Activated CD4-positive, alpha-beta T cell treated with anti-CD3 and anti-CD28 coated beads, Interleukin-2, amount 50 U/mL, for 1 hour (primary cell): Measurements from ENCODE around the gene DROSHA.

ENCODE experiments used
- DNase-seq: peaks from one replicate; pipeline ENCODE4 v3.0.0-alpha.2; 2020

The DROSHA gene

DNA sequence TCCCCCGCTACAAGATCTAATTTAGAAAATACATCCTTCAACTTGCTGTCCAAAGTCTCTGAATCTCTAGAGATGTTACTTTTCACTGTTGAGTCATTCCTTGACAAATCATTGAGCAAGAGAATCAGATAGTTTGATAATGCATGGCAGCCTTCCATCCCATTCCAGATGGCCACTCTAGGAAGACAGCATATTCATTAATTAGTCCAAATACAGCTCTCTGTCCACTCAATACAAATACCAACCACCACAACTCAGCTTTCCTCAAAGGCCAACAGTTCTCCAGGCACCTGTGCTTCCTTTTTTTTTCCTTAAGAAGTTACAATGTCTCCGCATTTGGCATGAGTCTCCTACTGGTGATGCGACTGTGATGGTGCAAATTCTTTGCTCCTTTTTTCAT is 72.3 kb downstream of the DROSHA start:
- no peak for DNase-seq

DNA sequence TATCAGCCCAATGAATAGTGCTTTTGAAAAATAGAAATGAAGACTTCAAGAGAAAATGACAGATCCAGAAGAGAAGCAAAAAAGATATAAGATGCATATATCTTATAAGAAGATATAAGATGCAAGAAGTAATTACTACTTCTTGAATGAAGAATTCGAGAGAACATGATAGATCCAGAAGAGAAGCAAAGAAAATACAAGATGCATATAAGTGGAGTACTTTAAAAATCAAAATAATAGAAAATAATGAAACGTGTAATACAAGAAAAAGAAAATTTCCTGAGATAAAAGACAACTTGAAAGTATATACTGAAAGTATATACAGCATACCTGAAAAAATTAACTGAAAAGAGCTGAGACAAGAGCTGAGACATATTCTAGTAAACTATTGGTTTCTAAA is 76.7 kb downstream of the DROSHA start:
- no peak for DNase-seq

DNA sequence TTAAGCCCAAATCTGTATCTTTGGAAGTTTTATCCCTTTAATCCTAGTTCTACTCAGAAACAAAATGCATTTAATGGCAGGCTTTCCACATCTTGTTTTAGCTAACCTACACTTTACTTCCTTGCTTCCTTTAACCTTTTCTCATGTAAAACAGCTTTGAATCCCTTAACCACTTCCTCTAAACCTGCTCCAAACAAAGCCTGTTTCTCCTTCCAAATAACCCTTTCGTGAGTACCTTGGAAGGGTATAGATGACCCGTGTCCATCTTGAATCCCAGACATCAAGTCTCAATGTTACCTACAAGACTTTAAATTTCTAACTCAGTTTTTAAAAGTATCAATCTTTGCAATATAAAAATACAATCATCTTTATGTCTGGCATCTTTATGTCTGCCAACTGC is 78.4 kb downstream of the DROSHA start:
- no peak for DNase-seq

DNA sequence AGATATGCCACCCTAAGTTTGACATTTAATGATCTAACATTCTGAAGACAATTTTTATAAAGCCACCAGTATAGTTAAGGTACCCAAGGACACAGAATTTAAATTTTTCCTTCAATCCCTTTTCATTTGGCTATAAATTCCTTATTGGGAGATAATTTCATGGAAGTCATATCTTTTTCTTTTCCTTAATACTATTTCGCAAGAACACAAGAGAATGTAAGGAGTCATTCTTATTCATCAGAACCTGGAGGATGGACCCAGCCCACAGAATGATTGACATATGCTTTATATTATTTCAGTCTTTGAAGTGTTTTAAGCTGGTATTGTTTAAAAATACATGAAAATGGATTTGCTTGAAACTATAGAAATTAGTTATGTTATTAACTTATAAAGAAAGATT is 79.6 kb downstream of the DROSHA start:
- no peak for DNase-seq

DNA sequence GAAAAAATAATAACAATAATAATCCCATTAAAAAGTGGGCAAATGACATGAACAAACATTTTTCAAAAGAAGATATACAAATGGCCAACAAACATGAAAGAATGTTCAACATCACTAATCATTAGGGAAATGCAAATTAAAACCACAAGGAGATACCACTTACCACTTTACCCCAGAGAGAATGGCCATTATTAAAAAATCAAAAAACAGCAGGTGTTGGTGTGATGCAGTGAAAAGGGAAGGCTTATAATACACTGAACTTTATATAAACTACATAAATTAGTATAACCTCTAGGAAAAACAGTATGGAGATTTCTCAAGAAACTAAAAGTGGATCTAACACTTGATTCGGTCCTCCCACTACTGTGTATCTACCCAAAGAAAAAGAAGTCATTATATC is 81.9 kb downstream of the DROSHA start:
- no peak for DNase-seq

DNA sequence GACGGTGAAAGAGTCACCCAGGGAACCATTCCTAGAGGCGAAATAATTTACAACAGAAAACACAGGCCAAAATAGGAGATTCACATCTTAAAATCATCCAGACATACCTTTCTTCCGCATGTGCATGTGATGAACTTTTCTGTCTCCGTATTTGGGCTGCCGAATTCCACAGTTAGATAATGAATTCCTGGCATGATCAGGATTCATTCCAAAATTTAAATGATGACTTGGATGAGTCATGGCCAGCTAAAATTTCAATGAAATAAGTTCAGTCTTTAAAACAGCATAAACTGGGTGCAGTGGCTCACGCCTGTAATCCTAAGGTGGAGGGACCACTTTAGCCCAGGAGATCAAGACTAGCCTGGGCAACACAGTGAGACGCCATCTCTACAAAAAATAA is 82.7 kb downstream of the DROSHA start:
- DNase-seq: no peak

DNA sequence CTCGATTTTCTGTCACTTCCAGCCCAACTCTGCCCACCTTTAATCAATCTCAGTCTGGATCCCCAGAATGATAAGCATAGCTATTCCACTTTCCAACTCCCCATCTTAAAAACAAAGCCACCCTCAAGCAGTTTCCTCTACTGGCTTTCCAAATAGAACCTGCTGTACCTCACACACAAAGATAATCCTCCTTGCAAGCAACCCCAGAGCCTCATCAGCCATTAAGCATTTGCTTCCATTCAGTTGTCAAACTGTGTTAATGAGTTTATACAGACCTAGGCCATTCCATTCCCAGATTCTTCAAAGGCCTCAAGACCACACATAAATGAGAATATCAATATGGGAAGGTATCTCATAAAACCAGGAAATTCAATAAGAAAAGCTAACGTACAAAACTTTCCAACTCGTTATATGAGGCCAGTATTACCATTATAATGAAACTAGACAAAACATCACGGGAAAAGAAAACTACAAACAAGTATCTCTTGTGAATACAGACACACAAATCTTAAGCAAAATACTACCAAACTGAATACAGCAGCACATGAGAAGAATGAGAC is 86.8 kb downstream of the DROSHA start:
- DNase-seq: no peak

DNA sequence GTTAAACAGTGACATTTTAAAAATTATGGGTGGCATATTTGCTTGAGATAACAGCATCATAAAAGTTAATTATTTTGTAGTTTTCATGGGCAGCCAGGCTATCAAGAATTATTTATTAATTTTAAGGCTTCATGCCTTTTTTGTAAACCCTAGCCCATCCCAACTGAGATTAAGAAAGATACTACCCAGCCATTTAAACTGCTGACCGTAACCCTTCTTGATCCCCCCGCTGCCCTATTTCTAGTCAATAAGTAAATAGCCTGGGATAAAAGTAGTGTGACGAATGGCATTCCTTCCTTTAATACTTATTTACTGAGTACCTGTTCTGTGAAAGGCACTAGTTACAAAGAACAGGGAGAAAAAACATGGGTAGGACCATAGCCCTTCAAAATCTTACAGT is 88.3 kb downstream of the DROSHA start:
- no peak for DNase-seq

DNA sequence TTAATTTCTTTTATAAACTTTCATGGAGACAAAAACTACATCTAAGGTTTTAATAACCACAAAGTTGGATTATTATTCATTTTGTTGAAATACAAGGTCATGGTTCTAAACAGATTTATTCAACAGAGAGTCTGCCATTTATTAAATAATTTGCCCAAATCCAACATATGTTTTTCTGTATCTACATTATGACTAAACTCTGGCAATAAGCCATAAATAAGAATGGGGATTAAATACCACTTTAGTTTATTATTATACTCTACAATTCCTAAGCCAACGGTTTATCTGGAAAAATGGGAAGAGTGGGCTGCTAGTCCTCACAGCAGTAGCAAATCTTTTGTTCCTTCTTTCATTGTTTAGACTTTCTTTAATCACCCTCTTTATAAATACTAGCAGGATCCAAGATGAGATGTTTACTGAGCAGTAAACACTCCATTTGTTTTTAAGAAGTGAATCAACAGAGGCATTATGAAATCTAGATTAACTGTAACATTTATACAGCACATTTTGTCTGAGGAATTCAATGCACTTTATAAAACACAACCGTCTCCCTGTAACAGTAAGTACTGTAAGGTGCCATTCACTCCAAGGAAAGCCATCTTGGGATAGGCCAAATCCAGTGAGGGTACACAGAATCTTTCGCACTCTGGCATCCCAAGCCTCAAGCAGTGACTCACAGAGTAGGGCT is 89.7 kb downstream of the DROSHA start:
- no peak for DNase-seq

DNA sequence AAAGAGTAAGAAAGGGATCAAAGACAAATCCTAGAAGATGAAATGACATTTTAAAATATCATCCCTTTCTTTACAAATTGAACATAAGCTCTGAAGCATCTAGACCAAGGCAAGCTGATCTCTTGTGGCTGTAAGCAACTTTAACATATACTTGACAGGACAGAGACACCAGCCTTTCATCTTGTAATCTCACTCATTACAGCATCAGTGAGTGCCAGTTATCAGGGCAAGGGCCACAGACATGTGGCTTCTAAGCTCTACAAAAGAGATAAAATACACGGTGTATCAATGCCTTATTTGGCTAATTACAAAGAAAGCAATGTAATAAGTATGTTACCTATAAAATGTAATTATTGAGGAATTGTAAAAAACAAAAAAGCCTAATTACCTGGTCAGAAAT is 95.0 kb downstream of the DROSHA start:
- DNase-seq: no peak

DNA sequence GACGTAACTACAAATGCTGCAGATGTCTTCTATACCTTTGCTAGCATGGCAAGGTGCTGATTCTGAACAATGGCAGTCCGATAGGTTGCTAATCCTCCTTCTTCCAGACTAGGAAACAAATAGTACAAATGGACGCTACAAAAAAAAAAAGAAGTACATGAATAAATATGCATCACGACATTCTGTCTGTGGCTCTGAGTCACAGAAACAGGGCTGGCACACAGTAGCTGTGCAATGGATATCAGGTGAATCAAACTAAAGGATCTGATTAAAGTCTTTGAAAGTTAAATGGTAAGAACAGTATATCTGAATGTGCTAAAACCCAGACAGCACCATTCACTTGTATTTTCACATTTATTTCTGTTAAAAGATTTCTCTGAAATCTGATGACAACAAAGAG is 96.2 kb downstream of the DROSHA start:
- no peak for DNase-seq

DNA sequence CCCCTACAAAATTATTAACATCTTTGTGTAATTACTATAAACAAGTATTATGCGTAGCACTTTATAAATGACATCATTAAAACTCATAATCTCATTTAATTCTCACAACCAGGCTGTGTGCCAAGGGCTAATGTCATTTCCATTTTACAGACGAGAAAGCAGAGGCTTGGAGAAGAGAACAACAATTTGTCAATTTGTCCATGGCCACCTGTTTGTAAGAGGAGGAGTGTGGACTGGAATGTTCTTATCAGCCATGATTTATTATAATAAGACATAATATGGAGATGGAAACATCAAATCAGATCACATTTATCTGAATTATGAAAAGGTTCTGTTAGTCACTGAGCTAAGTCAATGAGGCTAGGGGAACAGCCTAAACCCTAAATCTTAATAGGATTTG is 97.0 kb downstream of the DROSHA start:
- no peak for DNase-seq

DNA sequence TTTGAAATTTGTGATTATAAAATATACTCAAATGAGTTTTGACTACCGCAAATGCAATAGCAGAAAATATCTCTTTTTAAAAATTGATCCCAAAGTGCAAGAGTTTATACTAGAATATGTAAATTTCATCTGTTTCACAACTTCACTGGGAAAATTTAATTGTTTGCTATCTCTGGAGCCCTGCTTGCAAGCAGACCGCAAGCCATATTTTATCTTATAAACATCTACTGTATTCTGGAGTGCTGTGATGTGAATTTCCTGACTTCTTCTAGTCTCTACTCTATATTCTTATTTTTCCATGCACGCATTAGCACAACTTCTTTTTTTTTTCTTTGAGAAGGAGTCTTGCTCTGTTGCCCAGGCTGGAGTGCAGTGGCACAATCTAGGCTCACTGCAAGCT is 98.7 kb downstream of the DROSHA start:
- DNase-seq: no peak

DNA sequence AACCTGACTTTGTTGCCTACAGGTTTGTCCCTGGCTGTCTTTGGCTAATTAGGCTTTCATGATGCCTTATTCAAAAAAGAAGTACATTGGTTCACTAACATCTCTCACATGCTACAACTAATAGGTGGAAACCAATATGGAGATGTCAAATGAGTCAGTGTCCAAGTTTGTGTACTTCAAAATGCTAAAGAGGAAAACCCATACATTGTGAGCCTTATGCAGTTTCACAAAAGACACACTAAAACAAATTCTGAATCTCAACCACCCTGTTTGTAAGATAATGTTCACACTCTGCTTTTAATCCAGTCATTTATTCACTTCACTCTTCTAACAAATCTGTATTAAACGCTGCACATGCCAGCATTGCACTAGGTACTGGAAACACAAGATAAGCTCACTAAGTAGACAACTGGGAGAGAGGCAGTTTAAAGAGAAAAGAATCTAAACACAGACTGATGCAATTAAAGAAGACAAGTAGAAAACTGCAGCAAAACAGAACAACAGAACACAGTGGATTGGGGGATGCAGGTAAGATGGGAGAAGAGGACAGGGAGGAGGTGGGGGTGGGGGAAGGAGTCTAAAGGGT is 104.1 kb downstream of the DROSHA start:
- no peak for DNase-seq

DNA sequence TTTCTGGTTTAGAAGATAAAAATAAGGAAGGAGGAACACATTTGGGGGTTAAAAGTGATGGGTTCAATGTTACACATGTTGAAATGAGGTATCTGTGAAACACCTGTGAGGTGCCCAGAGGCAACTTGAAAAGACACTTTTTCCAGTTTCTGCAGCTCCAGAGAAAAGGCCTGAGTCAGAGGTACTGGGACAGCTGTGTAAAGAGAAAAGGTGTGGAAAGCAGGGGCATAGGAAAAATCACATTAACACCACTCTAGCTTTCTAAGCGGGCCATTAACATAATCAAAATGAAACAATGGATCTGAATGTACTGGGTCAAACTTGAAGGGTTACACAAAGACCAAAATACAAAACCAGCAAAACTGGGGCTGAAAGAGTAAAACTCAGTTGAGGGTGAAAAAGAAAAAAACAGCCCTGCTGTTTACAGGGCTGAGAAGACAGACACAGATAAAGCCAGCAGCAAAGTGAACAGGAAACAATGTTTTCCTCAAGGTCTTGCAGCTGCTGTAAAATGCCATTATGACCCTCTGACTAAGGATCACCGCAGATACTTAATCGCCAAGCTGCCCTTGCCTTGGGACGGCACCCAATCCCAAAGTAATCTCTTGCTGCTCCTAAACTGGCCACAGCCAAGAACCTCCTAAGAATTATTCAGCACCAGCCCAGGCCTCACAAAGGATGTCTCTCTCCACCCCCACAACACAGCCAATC is 104.7 kb downstream of the DROSHA start:
- no peak for DNase-seq

DNA sequence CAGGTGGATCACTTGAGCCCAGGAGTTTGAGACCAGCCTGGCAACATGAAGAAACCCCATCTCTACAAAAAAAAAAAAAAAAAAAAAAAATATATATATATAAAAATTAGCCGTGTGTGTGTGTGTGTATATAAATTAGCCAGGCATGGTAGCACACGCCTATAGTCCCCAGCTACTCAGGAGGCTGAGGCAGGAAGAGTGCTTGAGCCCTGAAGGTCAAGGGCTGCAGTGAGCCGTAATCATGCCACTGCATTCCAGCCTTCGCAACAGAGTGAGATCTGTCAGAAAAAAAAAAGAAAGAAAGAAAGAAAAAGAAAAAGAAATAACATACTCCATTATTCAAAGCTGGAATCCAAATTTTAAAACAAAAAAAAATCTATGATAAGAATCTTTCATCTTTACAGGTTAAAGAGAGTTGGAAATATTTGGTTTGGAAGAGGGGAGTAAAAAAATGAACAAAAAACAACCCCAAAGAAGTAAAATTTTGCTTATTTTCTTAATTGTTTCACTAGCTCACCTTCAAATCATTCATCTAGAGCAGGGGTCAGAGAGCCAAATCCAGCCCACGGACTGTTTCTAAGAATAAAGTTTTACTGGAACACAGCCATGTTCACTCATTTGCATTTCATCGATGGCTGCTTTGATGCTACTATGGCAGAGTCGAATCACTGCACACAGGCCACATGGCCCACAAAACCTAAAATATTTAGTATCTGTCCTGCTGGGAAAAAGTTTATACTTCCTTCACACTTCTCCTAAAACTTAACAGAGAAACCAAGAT is 109.9 kb downstream of the DROSHA start:
- DNase-seq: no peak

DNA sequence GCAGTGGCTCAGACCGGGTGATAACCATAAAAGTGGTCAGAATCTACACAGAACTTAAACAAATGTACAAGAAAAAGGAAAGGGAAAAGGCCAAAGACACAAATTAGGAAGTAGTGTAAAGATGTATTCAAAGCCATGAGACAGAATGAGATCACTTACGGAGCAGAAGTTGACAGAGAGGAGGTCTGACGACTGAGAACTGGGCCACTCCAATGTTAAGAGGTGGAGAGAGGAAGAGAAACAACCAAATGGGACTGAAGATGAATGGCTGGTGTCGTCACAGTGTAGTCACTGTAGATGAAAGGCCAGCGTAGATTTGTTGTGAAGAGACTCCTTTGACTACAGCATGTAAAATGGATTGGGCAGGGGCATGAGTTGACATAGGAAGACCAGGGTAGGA is 114.4 kb downstream of the DROSHA start:
- DNase-seq: no peak

DNA sequence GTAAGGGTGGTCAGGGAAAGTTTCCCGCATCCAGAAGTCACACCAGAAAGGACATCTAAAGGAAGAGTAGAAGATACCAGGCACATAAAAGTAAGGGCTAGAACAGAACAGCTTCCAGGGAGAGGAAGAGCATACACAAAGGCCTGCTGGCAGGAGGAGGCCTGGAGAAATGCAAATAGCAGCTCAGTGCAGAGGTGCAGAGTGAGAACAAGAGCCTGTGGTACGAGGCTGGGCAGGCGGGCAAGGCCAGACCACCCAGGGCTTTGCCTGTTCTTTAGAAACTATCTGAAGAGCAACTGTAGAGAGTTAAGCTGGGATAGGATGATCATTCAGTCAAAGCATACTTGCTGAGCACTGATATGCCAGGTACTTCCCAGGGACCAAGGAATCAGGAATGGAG is 115.3 kb downstream of the DROSHA start:
- no peak for DNase-seq

DNA sequence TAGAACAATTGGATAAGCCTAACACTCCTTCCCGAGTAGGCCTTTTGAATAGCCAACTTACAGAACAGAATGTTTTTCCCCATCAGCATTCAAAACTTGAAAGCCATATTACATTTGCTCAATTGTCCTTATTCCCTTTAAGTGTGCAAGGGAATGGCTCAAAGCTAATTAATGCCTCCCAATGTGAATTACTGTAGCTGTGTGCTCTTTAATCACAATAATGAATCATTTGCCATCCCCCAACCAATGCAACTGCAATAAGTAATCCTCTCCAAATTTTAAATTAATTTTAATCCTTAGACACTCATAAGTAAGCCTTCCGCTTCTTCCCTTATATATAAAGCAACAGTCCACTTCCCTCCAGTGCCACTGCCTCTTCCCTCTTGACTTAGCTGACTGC is 115.9 kb downstream of the DROSHA start:
- DNase-seq: no peak

DNA sequence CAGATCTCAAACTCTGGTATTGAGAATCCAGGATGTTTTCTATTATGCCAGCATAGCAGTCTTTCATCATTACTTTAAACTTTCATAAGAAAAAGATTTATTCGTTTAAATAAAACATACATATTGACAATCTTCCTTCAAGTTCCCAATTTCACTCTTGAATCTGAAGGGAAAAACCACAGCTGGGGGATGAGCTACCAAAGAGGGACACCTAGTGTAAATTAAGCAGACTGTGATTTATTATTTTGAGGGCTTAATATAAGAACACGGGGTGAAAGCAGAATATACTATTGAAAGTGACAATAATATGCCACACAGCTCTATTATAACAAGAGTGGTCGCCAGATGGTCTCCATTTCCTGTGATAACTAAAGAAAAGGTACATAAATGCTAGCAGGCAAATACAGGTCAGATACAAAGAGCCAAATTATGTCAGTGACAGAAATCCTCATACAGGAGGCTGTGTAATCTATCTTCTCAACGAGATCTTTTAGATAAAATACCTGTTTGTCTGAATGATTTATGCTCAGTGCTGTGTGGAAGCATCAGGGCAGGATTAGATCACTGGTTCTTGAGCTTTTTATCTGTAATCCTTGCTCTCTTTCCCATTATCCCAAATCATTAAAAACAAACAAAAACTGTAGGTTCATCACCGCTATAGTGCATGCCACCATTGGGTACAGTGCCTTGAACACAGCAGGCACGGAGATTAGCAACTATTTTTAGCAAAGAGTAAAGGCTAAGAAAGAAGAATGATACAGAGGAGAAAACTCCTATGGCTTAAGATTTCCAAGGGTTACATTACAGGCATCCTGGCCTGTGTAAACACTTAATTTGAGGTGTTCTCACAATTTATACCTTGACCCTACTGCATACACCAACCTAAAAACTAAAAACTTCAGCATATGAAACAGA is 116.6 kb downstream of the DROSHA start:
- DNase-seq: no peak

DNA sequence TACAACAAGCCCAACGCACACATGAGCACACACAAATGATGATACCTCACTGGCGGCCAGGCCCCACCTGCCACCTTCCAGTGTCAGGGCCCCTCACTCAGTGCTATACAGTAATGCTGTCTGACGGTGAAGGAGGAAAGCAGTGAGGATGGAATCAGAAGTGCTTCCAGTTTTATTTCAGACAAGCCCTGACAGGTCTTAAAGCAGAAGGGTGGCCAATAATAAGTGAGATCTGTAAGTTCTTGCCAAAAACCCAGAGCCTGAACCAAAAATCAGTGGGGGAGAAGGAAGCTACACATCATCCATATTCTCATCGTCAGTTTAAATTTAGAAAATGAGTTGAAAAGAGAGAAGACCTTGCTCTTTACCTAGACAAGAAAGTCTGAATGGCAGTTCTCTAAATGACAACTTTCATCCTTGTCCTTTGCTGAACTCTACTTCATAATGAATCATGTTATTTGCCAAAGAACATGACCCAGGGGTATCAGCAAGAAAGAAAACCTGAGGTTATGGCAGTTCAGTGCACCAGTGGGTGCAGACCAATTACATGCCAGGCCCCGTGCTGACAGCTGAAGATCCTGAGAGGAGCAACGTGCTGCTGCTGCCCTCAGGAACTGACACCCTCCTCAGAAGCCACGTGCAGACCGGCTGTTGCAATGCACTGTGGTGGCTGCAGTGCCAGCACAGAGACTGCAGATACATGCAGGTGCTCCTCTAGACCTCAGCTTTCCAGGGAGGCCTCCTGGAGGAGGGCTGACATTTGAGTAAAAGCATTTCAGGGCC is 118.7 kb downstream of the DROSHA start:
- no peak for DNase-seq

DNA sequence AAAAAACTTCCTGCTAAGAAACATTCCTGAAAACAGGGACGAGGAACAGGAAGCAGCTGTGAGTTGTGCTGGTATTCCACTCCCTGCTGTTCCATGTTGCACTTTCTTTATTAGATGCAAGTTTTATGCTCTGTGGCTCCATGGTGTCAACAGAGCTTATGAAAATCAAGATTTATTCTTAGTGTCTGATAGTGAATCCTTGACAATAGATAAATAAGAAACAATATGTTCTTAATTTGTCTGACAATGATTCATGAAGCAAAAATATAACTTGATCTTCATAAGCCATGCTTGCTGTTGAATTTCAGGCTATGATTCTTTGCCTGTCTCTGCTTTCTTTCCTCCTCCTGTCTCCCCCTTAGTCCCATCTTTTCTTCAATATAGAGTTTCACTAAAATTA is 119.6 kb downstream of the DROSHA start:
- no peak for DNase-seq
